HG03135 (cell line): ENCODE data around the gene MDK.

Experiments
- ATAC-seq: cut with Tn5 transposase; IDR thresholded peaks from one replicate; pipeline ENCODE4 v1.9.1; 2021; ENCODE audit warnings: mild to moderate bottlenecking, moderate library complexity; ENCODE audit not compliant: unreplicated experiment

Gene MDK

GRCh38 chr11:46381819-46382645, 563 bp downstream of the MDK start:
- ATAC-seq, result no peak

- no peak for ATAC-seq
Observed at GRCh38 chr11:46382646-46383403, 1.4 kb downstream of the MDK start.

- ATAC-seq, result no peak
Observed at GRCh38 chr11:46383404-46383758, 1.9 kb downstream of the MDK start.

GRCh38 chr11:46383974-46384701, 2.7 kb downstream of the MDK start:
- ATAC-seq, result no peak

- ATAC-seq, result no peak
Observed at GRCh38 chr11:46385169-46386004, 3.9 kb downstream of the MDK start.

- ATAC-seq, result no peak
Observed at GRCh38 chr11:46386005-46386578, 4.6 kb downstream of the MDK start.

GRCh38 chr11:46386674-46387073, 5.2 kb downstream of the MDK start:
- no peak for ATAC-seq

- no peak for ATAC-seq
Observed at GRCh38 chr11:46387456-46387855, 6.0 kb downstream of the MDK start.

GRCh38 chr11:46387919-46388618, 6.6 kb downstream of the MDK start:
- no peak for ATAC-seq

GRCh38 chr11:46388619-46389449, 7.4 kb downstream of the MDK start:
- no peak for ATAC-seq

- no peak for ATAC-seq
Observed at GRCh38 chr11:46389450-46390330, 8.2 kb downstream of the MDK start.

GRCh38 chr11:46390331-46391171, 9.1 kb downstream of the MDK start:
- no peak for ATAC-seq

- no peak for ATAC-seq
Observed at GRCh38 chr11:46391186-46391577, 9.7 kb downstream of the MDK start.

- ATAC-seq, result no peak
Observed at GRCh38 chr11:46391578-46392420, 10.3 kb downstream of the MDK start, which contains the start of gene CHRM4. TSS of gene CHRM4 (minus strand) at chr11:46391776. CDS start at chr11:46386557, 5,219 bp downstream.

GRCh38 chr11:46392421-46393230, 11.2 kb downstream of the MDK start:
- ATAC-seq, result peak; percentile 72
